Tibial nerve (tissue), 4 donors: Measurements from ENCODE around the gene CDKN3. TPM values are rescaled to one million over a fixed set of nuclear protein-coding genes. Genes with fewer than 3 reads are reported as not detected.
A peak's percentile ranks its signal among the peaks of the same experiment; 100 is the strongest.

Experiments
- DNase-seq, 2 donors: peaks; one replicate each; pipeline ENCODE4 v3.0.0-alpha.2; 2019; ENCODE audit warnings: low spot score in 2 of 2
- H3K27ac ChIP-seq, 4 donors: fragments of 200-600 bp; sonication (generic) in 3 of 4; one replicate each; pipeline ENCODE4 v1.5.1; 2017 to 2019; ENCODE audit warnings: mild to moderate bottlenecking in 1 of 4
- H3K27me3 ChIP-seq, 2 donors: fragments of 200-600 bp; sonication (generic) in 1 of 2; one replicate each; pipeline versions ENCODE4 v1.5.1 to v1.6.0; 2017 to 2019
- H3K36me3 ChIP-seq, 3 donors: fragments of 200-600 bp; sonication (generic); one replicate each; pipeline ENCODE4 v1.5.1; 2018 to 2019
- H3K4me1 ChIP-seq, 4 donors: fragments of 200-600 bp; sonication (generic) in 3 of 4; one replicate each; pipeline ENCODE4 v1.5.1; 2017 to 2019
- H3K4me3 ChIP-seq, 4 donors: fragments of 200-600 bp; sonication (generic) in 3 of 4; one replicate each; pipeline ENCODE4 v1.5.1; 2017 to 2019; ENCODE audit warnings: mild to moderate bottlenecking in 1 of 4, moderate library complexity in 1 of 4
- H3K9me3 ChIP-seq, 4 donors: fragments of 200-600 bp; sonication (generic) in 3 of 4; one replicate each; pipeline ENCODE4 v1.5.1; 2017 to 2019
- EP300 ChIP-seq, 2 donors: sonication (generic); formaldehyde crosslinking; IDR thresholded peaks; one replicate each; pipeline ENCODE4 v1.6.1; 2017; ENCODE audit warnings: antibody characterized with exemption in 2 of 2, mild to moderate bottlenecking in 1 of 2
- POLR2A ChIP-seq, 2 donors: fragments of 450-650 bp; IDR thresholded peaks; one replicate each; pipeline ENCODE4 v1.6.1; 2017; ENCODE audit warnings: antibody characterized with exemption in 2 of 2, mild to moderate bottlenecking in 2 of 2, moderate library complexity in 2 of 2
- WGBS, 2 donors: methylation state at CpG; one replicate each; pipeline ENCODE4 v1.1.5; 2018; 5-methylcytosine and 5-hydroxymethylcytosine counted together
- total RNA-seq, 4 donors: library from RNA; depleted of rRNA; stranded (reverse); fragments of >200 nt; gene quantifications; one replicate each; pipeline ENCODE4 v1.1.0, GENCODE V29; 2016
- TF ChIP-seq, protein P1 (sequence below), 5 experiments: fragments of 200-600 bp in 3 of 5; fragments of 450-650 bp in 2 of 5; sonication (generic) in 3 of 5; IDR thresholded peaks; one replicate each; pipeline ENCODE4 v1.5.1; 2016 to 2019; ENCODE audit warnings: antibody characterized with exemption in 5 of 5, mild to moderate bottlenecking in 3 of 5, moderate library complexity in 2 of 5

The CDKN3 gene
- total RNA-seq, 4 donors from 2014 or later, result 3.6 to 4.6 TPM; not detected in 2

DNA sequence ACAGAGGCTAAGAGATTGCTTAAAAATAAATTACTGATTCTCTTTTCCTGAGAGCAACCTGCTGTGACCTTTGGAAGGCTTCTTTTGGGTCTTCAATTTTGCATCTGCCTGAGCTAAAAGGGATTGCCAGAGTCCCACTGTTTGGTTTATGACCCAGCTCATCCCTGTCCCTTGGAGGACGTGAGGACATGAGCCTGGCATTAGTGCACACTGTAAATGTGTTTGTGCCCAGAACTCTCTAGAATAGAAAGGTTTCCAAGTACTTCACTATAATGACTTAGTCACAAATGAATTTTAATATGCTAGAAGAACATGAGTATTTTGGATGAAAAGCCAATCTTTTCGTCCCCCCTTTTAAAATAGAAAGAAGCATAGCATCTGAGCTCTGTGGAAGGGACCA is 47.1 kb upstream of the CDKN3 start:
- TF ChIP-seq, protein P1, sequence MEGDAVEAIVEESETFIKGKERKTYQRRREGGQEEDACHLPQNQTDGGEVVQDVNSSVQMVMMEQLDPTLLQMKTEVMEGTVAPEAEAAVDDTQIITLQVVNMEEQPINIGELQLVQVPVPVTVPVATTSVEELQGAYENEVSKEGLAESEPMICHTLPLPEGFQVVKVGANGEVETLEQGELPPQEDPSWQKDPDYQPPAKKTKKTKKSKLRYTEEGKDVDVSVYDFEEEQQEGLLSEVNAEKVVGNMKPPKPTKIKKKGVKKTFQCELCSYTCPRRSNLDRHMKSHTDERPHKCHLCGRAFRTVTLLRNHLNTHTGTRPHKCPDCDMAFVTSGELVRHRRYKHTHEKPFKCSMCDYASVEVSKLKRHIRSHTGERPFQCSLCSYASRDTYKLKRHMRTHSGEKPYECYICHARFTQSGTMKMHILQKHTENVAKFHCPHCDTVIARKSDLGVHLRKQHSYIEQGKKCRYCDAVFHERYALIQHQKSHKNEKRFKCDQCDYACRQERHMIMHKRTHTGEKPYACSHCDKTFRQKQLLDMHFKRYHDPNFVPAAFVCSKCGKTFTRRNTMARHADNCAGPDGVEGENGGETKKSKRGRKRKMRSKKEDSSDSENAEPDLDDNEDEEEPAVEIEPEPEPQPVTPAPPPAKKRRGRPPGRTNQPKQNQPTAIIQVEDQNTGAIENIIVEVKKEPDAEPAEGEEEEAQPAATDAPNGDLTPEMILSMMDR (IDR thresholded peaks at IDR 0.05), result no peak
- TF ChIP-seq EP300 (IDR thresholded peaks at IDR 0.05), result no peak
- no peak for TF ChIP-seq POLR2A (IDR thresholded peaks at IDR 0.05)
- DNase-seq, result no peak
- 34 to 48% methylated on average over 2 of the region's 2 CpGs for WGBS, 2 donors
- Histone ChIP-seq H3K4me1 (peaks cover 0 to 15% (median 0%) of the 10 kb centered on the region in 4 donors), H3K36me3 (no peaks in the 10 kb centered on the region), H3K27me3 (no peaks in the 10 kb centered on the region), H3K9me3 (no peaks in the 10 kb centered on the region), H3K4me3 (no peak overlapping the region), H3K27ac (peak overlapping the region in 2 of 4 donors; percentile 8 to 60)

DNA sequence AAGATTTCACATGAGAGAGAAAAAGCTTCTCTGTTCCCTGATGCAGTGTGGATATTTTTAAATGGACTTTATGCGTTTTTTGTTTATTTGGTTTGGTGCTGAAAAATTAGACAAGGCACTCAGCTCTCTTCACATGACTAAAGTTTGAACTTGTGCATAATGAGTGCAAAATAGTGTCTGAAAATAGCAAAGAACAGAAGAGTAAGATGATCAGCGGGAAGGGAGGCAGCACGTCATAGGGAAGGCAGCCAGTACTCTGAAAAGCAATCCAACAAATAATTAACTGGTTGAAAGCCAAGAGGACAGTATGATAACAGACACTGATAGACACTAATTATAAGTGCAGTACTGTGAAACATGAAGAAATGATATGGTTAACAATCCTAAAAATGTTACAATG is 46.6 kb upstream of the CDKN3 start:
- Histone ChIP-seq H3K27me3 (no peaks in the 10 kb centered on the region), H3K9me3 (no peaks in the 10 kb centered on the region), H3K4me3 (no peak overlapping the region), H3K27ac (peak overlapping the region in 2 of 4 donors; percentile 8 to 60), H3K36me3 (no peaks in the 10 kb centered on the region), H3K4me1 (peaks cover 0 to 15% (median 0%) of the 10 kb centered on the region in 4 donors)
- no peak for DNase-seq
- TF ChIP-seq, protein P1 (IDR thresholded peaks at IDR 0.05), result no peak
- peak in 1 of 2 donors; percentile 33 for TF ChIP-seq EP300 (IDR thresholded peaks at IDR 0.05)
- TF ChIP-seq POLR2A (IDR thresholded peaks at IDR 0.05), result no peak
- WGBS, 2 donors, result 8 to 14% methylated on average over 3 of the region's 3 CpGs

DNA sequence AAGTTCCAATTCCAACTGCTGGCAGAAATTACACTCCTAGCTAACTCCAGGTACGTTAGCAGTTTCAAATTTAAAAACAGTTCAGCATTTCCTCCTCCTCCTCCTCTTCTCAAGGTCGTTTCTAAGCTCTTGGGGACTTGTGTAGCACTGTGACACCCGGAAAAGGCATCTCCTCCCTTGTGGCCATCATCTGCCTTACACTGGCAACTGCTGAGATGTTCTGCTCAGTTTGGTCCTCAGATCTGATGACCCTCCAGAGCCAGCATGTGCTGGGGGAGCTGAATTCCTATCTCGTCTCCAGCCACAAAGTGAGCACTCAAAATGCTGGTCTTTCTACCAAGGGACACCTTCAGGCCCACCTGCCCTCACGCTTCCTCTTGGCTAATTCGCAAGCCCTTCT is 43.5 kb upstream of the CDKN3 start:
- WGBS, 2 donors, result 84 to 85% methylated on average over 6 of the region's 6 CpGs
- TF ChIP-seq, protein P1 (IDR thresholded peaks at IDR 0.05), result no peak
- no peak for TF ChIP-seq EP300 (IDR thresholded peaks at IDR 0.05)
- TF ChIP-seq POLR2A (IDR thresholded peaks at IDR 0.05), result no peak
- Histone ChIP-seq H3K27ac (no peak overlapping the region), H3K27me3 (no peaks in the 10 kb centered on the region), H3K36me3 (no peaks in the 10 kb centered on the region), H3K4me1 (peaks cover 0 to 15% (median 0%) of the 10 kb centered on the region in 4 donors), H3K4me3 (no peak overlapping the region), H3K9me3 (no peaks in the 10 kb centered on the region)
- no peak for DNase-seq

DNA sequence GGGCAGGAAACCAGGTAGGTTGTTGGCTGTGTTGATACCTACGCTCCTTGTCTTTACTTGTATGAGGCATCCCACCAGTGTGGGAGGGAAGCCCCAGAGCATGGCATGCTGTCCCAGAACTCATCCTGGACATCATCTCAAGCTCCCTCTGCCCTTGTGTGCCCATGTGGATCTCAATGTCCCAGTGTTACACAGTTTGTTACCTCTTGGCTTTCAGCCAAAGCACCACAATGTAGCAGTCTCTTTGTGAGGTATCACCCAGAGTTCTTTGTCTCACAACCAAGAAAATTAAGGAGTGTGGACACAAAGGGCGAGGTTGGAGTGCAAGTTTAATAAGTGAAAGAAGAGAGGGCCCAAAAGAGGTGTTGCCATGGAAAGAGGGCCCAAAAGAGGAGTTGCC is 43.1 kb upstream of the CDKN3 start:
- DNase-seq, result no peak
- TF ChIP-seq POLR2A (IDR thresholded peaks at IDR 0.05) (no peak), EP300 (IDR thresholded peaks at IDR 0.05) (no peak)
- TF ChIP-seq, protein P1 (IDR thresholded peaks at IDR 0.05), result no peak
- Histone ChIP-seq H3K4me1 (peaks cover 0 to 15% (median 0%) of the 10 kb centered on the region in 4 donors), H3K9me3 (no peaks in the 10 kb centered on the region), H3K27me3 (no peaks in the 10 kb centered on the region), H3K4me3 (no peak overlapping the region), H3K27ac (no peak overlapping the region), H3K36me3 (no peaks in the 10 kb centered on the region)
- WGBS, 2 donors, result 73 to 82% methylated on average over 2 of the region's 2 CpGs

DNA sequence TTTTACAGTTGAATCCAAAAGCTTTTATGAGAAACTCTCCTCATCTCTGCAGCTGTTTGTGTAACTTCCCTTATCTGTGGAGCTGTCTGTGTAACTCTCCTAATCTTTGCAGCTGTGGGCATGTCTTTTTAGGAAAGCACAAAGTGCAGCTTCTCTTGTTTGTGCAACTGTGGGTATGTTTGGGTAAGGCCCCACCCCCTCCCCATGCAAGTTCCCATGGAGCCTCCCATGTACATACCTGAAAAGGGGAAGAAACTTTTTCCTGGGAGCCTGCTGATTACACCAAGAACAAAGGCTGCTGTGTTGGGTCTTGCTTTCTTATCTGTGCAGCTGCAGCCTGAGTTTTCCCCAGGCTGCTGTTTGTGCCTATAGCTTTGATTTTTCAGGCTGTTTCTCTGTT is 42.7 kb upstream of the CDKN3 start:
- Histone ChIP-seq H3K36me3 (no peaks in the 10 kb centered on the region), H3K27me3 (no peaks in the 10 kb centered on the region), H3K4me3 (no peak overlapping the region), H3K4me1 (peaks cover 0 to 12% (median 0%) of the 10 kb centered on the region in 4 donors), H3K27ac (no peak overlapping the region), H3K9me3 (no peaks in the 10 kb centered on the region)
- DNase-seq, result no peak
- TF ChIP-seq POLR2A (IDR thresholded peaks at IDR 0.05) (no peak), EP300 (IDR thresholded peaks at IDR 0.05) (no peak)
- TF ChIP-seq, protein P1 (IDR thresholded peaks at IDR 0.05), result no peak
